ENCODE results near the gene RPL18A. TPM values are rescaled to one million over a fixed set of nuclear protein-coding genes. Genes with fewer than 3 reads are reported as not detected.

RPL18A gene
- total RNA-seq, 1 donor from 2014 or later = 2,478 TPM

GRCh38 chr19:17843292-17843827 lies 16.4 kb upstream of the RPL18A start:
- Histone ChIP-seq H3K27me3 (ENCODE audit: control insufficient read depth, insufficient read depth, low read length) (peaks cover 8% of the 10 kb centered on the region), H3K4me3 (ENCODE audit: low read depth, low read length) (no peak overlapping the region), H3K36me3 (ENCODE audit: control insufficient read depth, insufficient read depth, low read length) (no peaks in the 10 kb centered on the region)
- DNase-seq (ENCODE audit: low read depth) = no peak
- no peak for TF ChIP-seq CTCF (IDR thresholded peaks at IDR 0.05; ENCODE audit: insufficient read depth, low read length, poor library complexity, severe bottlenecking)

- Histone ChIP-seq H3K4me3 (ENCODE audit: low read depth, low read length) (no peak overlapping the region), H3K27me3 (ENCODE audit: control insufficient read depth, insufficient read depth, low read length) (peaks cover 8% of the 10 kb centered on the region), H3K36me3 (ENCODE audit: control insufficient read depth, insufficient read depth, low read length) (no peaks in the 10 kb centered on the region)
- no peak for DNase-seq (ENCODE audit: low read depth)
- no peak for TF ChIP-seq CTCF (IDR thresholded peaks at IDR 0.05; ENCODE audit: insufficient read depth, low read length, poor library complexity, severe bottlenecking)
These were observed 15.7 kb upstream of the RPL18A start for GRCh38 chr19:17843908-17844490.

GRCh38 chr19:17846146-17846545 lies 13.6 kb upstream of the RPL18A start:
- no peak for TF ChIP-seq CTCF (IDR thresholded peaks at IDR 0.05; ENCODE audit: insufficient read depth, low read length, poor library complexity, severe bottlenecking)
- H3K36me3 ChIP-seq (ENCODE audit: control insufficient read depth, insufficient read depth, low read length) = no peaks in the 10 kb centered on the region
- DNase-seq (ENCODE audit: low read depth) = no peak
- no peak overlapping the region for H3K4me3 ChIP-seq (ENCODE audit: low read depth, low read length)
- H3K27me3 ChIP-seq (ENCODE audit: control insufficient read depth, insufficient read depth, low read length) = peaks cover 4% of the 10 kb centered on the region

- no peak for TF ChIP-seq CTCF (IDR thresholded peaks at IDR 0.05; ENCODE audit: insufficient read depth, low read length, poor library complexity, severe bottlenecking)
- no peak for DNase-seq (ENCODE audit: low read depth)
- Histone ChIP-seq H3K4me3 (ENCODE audit: low read depth, low read length) (peak within 1 kb of the TSS; percentile 26), H3K27me3 (ENCODE audit: control insufficient read depth, insufficient read depth, low read length) (no peaks in the 10 kb centered on the region), H3K36me3 (ENCODE audit: control insufficient read depth, insufficient read depth, low read length) (no peaks in the 10 kb centered on the region)
These were observed 12.0 kb upstream of the RPL18A start, which contains the start of gene JAK3 for GRCh38 chr19:17847538-17848366. Gene JAK3 (minus strand): TSS chr19:17847982. CDS start chr19:17844417, 3,565 bp downstream.

- TF ChIP-seq CTCF (IDR thresholded peaks at IDR 0.05; ENCODE audit: insufficient read depth, low read length, poor library complexity, severe bottlenecking) = no peak
- Histone ChIP-seq H3K27me3 (ENCODE audit: control insufficient read depth, insufficient read depth, low read length) (no peaks in the 10 kb centered on the region), H3K4me3 (ENCODE audit: low read depth, low read length) (no peak overlapping the region), H3K36me3 (ENCODE audit: control insufficient read depth, insufficient read depth, low read length) (no peaks in the 10 kb centered on the region)
- DNase-seq (ENCODE audit: low read depth) = no peak
These were observed 11.0 kb upstream of the RPL18A start for GRCh38 chr19:17848595-17849292.
